ENCODE results near the gene ARL13B. TPM values are rescaled to one million over a fixed set of nuclear protein-coding genes. Genes with fewer than 3 reads are reported as not detected.

The ARL13B gene
- polyA plus RNA-seq, 1 of the 3 experiments (the other 2 are of a cell fraction): 4.9 TPM

DNA sequence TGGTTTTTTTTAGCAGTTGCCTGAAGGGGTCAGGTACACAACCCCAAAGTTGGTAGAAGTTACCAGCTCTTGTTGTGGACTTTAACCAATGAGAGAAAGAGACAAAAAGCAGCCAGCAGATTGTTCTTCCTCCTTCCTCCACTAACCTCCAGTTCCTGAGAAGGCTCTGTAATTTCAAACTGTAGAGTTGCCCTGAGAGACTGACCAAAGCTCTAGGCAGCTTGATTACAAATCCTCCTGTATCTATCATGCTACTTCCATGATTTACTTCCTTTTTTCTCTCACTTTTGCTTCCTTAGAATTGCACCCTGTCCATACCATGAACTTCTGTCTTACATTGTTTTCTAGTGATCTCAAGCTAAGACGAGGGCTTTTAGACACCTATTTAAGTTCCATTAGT, 112.1 kb downstream of the ARL13B start:
- Histone ChIP-seq H3K79me2 (ENCODE audit: insufficient read depth) (no peaks in the 10 kb centered on the region), H3K36me3 (replicated peaks in 1 of 2; ENCODE audit: control insufficient read depth in 1 of 2, insufficient read depth in 2 of 2, low read length in 1 of 2) (peaks cover 26 to 38% of the 10 kb centered on the region in 2 experiments), H3K27me3 (ENCODE audit: insufficient read depth) (no peaks in the 10 kb centered on the region), H3K9ac (no peak overlapping the region), H3K27ac (ENCODE audit: low read depth in 2 of 2, low read length in 1 of 2) (no peak overlapping the region), H3K4me2 (no peak overlapping the region), H3K4me1 (ENCODE audit: control insufficient read depth in 1 of 2, insufficient read depth in 2 of 2, low read depth in 1 of 2, low read length in 1 of 2) (peaks cover 0 to 2% of the 10 kb centered on the region in 2 experiments; a peak in 1 of 4 replicates), H2AFZ (ENCODE audit: low read depth) (no peak overlapping the region), H3K9me3 (no peaks in the 10 kb centered on the region), H3F3A (replicated peaks; ENCODE audit: insufficient read depth) (no peaks in the 10 kb centered on the region), H3K4me3 (ENCODE audit: low read depth in 2 of 2, low read length in 1 of 2) (no peak overlapping the region), H3K9me2 (no peaks in the 10 kb centered on the region), H4K20me1 (ENCODE audit: insufficient read depth) (no peaks in the 10 kb centered on the region)
- no peak for DNase-seq
- POLR2A ChIA-PET: no interaction called here
- CTCF ChIA-PET: interaction anchor here (0.6 to 0.8 kb wide), 2 partner anchors 29 to 167 kb away, joined by 3 to 4 read pairs; no protein-coding TSS in a partner anchor
- 90% methylated on average over 1 of the region's 1 CpG for WGBS (ENCODE audit: low lambda C conversion rate)
- TF ChIP-seq POLR2AphosphoS5 (IDR thresholded peaks at IDR 0.05; ENCODE audit: low read depth, low read length): no peak
- no peak for TF ChIP-seq NRF1 (IDR thresholded peaks at IDR 0.05; ENCODE audit: low read depth, low read length)
- TF ChIP-seq, protein P1, sequence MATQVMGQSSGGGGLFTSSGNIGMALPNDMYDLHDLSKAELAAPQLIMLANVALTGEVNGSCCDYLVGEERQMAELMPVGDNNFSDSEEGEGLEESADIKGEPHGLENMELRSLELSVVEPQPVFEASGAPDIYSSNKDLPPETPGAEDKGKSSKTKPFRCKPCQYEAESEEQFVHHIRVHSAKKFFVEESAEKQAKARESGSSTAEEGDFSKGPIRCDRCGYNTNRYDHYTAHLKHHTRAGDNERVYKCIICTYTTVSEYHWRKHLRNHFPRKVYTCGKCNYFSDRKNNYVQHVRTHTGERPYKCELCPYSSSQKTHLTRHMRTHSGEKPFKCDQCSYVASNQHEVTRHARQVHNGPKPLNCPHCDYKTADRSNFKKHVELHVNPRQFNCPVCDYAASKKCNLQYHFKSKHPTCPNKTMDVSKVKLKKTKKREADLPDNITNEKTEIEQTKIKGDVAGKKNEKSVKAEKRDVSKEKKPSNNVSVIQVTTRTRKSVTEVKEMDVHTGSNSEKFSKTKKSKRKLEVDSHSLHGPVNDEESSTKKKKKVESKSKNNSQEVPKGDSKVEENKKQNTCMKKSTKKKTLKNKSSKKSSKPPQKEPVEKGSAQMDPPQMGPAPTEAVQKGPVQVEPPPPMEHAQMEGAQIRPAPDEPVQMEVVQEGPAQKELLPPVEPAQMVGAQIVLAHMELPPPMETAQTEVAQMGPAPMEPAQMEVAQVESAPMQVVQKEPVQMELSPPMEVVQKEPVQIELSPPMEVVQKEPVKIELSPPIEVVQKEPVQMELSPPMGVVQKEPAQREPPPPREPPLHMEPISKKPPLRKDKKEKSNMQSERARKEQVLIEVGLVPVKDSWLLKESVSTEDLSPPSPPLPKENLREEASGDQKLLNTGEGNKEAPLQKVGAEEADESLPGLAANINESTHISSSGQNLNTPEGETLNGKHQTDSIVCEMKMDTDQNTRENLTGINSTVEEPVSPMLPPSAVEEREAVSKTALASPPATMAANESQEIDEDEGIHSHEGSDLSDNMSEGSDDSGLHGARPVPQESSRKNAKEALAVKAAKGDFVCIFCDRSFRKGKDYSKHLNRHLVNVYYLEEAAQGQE (IDR thresholded peaks at IDR 0.05; ENCODE audit: low read depth, low read length): no peak
- no peak for TF ChIP-seq SIN3A (IDR thresholded peaks at IDR 0.05; ENCODE audit: borderline replicate concordance, low read depth, low read length)
- TF ChIP-seq FOSL2 (IDR thresholded peaks at IDR 0.05; ENCODE audit: borderline replicate concordance, low read depth): no peak
- TF ChIP-seq RAD21 (IDR thresholded peaks at IDR 0.05; ENCODE audit: low read length): no peak
- no peak for TF ChIP-seq TAF1 (IDR thresholded peaks at IDR 0.05; ENCODE audit: borderline replicate concordance, low read depth, low read length)
- no peak for TF ChIP-seq NFIC (IDR thresholded peaks at IDR 0.05; ENCODE audit: borderline replicate concordance)
- no peak for TF ChIP-seq JUND (IDR thresholded peaks at IDR 0.05)
- no peak for TF ChIP-seq EP300 (IDR thresholded peaks at IDR 0.05; ENCODE audit: borderline replicate concordance in 1 of 2, low read depth in 1 of 2, low read length in 1 of 2)
- no peak for TF ChIP-seq MEF2A (IDR thresholded peaks at IDR 0.05; ENCODE audit: borderline replicate concordance, low read depth)
- TF ChIP-seq EZH2phosphoT487 (IDR thresholded peaks at IDR 0.05; ENCODE audit: borderline replicate concordance, low read depth): no peak
- TF ChIP-seq, protein P2, sequence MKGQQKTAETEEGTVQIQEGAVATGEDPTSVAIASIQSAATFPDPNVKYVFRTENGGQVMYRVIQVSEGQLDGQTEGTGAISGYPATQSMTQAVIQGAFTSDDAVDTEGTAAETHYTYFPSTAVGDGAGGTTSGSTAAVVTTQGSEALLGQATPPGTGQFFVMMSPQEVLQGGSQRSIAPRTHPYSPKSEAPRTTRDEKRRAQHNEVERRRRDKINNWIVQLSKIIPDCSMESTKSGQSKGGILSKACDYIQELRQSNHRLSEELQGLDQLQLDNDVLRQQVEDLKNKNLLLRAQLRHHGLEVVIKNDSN (IDR thresholded peaks at IDR 0.05; ENCODE audit: borderline replicate concordance, low read depth): no peak
- TF ChIP-seq, protein P3, sequence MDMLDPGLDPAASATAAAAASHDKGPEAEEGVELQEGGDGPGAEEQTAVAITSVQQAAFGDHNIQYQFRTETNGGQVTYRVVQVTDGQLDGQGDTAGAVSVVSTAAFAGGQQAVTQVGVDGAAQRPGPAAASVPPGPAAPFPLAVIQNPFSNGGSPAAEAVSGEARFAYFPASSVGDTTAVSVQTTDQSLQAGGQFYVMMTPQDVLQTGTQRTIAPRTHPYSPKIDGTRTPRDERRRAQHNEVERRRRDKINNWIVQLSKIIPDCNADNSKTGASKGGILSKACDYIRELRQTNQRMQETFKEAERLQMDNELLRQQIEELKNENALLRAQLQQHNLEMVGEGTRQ (IDR thresholded peaks at IDR 0.05; ENCODE audit: borderline replicate concordance, low read depth, low read length): no peak
- TF ChIP-seq FOXJ3 (CRISPR knock-in tag; IDR thresholded peaks at IDR 0.05): no peak
- no peak for TF ChIP-seq RXRA (IDR thresholded peaks at IDR 0.05; ENCODE audit: borderline replicate concordance, low read depth)
- TF ChIP-seq YY1 (IDR thresholded peaks at IDR 0.05; ENCODE audit: low read depth): no peak

Data from SK-N-SH (cell line).